HG02588 (cell line): ENCODE data around the gene OR8G1.
"Not testable (repeated sequence)": the region's sequence is repeated elsewhere in the genome, so short reads cannot be mapped to it uniquely, and the experiment has no call there.

Experiments used
- ATAC-seq: cut with Tn5 transposase; IDR thresholded peaks from one replicate; pipeline ENCODE4 v1.9.1; 2021; ENCODE audit warnings: mild to moderate bottlenecking, moderate library complexity; ENCODE audit not compliant: unreplicated experiment

OR8G1 gene, protein sequence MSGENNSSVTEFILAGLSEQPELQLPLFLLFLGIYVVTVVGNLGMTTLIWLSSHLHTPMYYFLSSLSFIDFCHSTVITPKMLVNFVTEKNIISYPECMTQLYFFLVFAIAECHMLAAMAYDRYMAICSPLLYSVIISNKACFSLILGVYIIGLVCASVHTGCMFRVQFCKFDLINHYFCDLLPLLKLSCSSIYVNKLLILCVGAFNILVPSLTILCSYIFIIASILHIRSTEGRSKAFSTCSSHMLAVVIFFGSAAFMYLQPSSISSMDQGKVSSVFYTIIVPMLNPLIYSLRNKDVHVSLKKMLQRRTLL

DNA sequence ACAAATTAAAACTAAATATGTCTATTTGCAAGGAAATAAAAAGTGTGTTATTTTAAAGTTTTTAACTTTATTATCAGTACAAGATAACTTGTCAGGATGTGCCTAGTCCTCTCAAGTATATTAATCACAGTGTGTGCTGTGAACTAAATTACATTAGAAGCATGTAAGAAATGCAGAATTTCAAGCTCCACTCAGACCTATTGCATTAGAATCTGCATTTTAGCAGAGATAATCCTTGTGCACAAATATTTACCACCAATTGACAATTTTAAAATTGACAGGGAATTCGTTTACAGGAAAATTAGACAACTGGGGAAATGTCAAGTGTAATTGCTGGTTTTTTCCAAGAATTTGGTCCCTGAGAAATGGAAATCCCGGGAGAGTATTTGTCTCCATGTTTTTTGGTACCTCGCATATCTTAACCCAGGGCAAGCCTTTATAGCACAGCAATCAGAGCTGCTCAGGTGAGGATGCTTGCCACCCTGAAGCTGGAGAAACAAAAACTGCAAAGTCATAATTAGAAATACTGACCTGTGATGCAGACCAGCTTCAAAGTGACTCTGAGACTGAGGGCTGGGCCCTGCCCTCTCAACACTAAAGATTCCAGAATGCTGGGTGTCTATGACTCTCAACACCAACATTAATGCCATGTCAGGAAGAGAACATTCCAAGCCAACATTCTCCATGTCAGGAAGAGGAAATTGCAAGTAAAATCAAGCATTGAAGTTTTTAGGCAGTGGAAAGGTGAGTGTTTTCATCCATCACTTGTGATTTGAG lies at the start of gene OR8G1:
Gene OR8G1 (plus strand): TSS at position 475 of the 777 bp plus-strand sequence. CDS start 8,581 bp downstream, outside the sequence.
- ATAC-seq: no peak

DNA sequence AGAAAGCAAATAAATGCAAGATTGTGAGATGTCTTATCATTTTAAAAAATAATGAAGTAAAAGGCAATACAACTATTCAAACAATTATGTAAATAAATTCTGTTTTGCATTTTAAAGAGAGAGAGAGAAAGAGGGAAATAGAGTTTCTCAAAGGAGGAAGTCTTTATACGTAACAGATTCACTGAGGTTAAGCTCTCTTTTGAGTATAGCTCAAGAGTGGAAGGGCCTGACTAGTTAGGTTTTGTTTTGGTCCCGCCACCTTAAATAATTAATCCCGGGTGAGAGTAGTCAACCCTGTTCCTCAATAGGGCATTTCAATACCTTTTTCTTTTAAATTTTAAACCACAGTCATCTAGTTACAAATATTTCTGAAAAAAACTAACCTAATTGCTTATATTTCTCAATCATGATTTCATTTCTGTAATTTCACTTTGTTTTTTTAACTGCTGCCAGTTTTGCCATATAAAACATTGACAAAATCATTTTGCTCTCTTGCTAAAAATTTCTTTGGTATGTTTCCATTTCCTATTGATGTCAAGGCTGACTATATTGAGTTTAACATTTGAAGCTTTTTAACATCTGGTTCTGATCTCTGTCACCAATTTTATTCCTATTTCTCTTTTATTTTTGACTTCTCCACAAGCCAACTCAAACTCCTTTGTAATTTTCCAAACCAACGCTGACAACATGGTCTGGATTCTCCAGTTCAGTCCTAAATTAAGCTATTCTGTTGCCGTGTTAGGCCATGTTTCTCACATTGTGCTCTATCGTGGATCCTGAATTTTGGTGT lies 47.5 kb upstream of the OR8G1 start:
- ATAC-seq: peak; percentile 50

DNA sequence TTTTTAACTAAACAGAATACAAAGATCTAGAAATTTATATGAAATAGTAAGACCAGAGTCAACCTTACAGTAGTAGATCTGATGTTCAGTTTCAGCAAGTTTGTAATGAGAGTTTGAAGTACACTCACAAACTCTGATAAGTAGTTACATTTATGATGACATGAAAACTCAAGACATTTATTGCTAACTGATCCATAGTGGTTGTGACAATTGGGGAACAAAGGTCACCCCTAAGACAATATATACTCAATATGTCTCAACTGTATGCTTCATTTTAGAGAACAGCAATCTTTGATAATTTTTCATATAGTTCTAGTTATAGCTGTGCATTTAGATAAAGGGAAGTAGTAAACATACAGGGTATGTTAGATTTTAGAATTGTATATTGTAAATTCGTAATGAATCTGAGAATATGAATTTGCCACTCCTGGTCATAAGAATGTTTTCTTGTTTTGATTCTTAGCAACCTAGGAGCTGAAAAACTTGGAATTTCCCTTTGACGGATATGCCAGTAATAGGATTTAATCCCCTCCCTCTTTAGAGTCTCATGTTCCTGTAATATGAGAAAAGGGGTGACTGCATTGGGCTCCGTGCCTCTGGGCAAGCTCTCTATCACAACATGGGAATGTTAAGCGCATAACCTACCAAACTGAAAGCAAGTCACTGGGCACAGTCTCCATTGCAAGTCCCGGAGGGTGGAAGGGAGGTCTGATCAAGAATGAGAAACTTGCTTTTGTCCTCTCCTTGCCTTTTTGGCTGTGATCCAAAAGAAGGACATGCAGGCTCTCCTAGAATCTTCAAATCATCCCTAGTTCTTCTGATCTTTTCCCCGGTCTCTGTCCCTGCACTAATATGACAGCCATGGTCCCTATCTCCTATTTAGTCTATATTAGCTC lies 46.4 kb upstream of the OR8G1 start:
- no peak for ATAC-seq

DNA sequence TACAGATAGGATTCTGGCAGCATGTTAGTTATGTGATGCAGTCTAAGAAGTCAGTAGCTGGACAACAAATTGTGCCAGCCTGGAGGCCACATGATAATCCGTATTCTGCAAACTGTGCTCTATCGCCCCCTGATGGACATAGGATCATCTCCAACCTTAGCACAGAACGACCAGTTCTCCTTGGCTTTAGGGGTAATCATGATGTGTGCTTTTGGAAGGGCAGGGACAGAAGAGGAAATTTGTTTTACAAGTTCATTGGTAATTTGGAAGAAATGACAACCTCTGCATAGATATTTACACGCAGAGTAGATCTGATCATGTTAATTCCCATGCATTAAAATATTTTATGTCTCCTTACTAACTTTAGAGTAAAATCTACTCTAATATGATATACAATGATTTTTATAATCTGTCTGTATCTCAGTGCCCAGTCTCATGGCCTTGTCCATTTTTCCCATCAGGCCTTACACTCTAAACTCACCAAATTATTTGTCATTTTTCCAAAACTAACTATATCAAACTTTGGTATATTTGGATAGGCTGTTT lies 45.6 kb upstream of the OR8G1 start:
- ATAC-seq: peak; percentile 68

DNA sequence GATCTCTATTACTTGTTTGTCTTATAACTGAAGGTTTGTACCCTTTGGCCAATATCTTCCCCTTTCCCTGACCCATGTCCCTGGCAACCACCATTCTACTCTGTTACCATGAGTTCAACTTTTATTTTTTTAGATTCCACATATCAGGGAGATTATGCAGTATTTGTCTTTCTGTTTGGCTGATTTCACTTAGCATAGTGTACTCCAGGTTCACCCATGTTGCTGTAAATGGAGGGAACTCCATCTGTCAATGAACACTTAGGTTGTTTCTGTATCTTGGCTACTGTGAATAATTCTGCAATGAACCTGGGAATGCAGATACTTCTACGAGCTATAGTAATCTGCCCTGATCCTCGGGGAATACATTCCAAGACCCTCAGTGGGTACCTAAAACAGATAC lies 42.9 kb upstream of the OR8G1 start:
- no peak for ATAC-seq

DNA sequence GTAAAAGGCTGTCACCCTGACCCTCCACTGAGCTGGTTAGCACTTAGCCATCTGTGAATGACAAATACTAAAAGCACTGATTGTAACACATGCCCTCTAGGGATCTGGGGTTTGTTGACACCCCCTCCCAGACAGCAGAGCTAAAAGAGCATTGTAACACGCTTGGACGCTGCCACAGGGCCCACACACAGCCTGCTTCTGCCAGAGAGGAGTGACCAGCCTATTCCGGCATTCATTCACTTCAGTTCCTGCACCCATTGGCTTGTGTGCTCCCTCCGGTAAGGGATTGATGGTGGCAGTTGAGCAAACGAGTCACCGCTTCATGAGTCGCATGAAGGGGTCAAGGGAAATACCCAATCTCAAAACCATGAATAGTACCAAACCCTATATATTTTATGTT lies 42.0 kb upstream of the OR8G1 start:
- no peak for ATAC-seq

DNA sequence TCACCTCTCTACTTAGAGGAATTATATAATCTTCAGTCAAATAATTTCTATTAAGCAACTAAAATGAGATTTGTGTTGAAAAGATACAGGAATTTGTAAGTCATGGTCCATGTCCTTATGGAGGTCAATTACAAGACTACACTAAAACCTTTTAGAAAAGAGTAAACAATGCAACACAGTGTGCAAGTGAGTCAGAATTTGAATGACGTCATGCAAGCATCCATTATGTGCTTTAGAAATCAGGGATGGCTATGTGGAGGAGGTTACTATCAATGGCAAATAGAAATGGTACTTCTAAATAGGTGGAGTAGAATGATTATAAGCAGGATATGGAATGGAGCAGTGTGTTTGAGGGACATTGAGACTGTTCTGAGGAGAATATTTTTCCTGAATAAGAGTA lies 41.2 kb upstream of the OR8G1 start:
- ATAC-seq: no peak

DNA sequence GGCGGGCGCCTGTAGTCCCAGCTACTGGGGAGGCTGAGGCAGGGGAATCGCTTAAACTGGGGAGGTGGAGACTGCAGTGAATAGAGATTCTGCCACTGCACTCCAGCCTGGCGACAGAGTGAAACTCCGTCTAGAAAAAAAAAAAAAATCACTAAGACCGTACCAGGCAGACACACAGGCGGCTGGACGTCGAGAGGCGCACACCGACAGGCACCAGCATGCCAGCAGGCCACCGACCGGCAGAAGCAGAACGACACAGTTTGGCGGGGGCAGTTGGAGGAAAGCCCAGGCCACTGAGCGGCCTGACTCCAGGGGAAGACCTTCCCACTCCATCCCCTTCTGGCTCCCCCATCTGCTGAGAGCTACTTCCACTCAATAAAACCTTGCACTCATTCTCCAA lies 40.2 kb upstream of the OR8G1 start:
- no peak for ATAC-seq

DNA sequence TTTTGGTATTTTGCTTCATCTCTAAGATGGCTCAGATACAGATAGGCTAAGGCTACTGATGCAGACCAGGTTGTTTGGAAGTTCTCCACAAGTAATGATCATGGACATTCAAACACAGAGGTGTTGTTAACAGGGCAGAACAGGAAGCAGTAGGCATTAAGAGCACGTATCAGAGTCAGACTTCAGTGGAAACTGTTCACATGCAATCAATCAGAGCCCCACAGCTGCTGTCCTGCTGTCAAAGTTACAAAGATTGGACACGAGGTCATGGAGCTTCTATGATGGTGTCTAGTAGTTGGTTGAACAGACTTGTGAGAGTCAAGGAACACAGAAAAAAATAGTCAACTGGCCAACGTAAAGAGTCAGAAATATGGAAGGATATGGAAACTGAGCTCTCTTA lies 37.9 kb upstream of the OR8G1 start:
- ATAC-seq: no peak

DNA sequence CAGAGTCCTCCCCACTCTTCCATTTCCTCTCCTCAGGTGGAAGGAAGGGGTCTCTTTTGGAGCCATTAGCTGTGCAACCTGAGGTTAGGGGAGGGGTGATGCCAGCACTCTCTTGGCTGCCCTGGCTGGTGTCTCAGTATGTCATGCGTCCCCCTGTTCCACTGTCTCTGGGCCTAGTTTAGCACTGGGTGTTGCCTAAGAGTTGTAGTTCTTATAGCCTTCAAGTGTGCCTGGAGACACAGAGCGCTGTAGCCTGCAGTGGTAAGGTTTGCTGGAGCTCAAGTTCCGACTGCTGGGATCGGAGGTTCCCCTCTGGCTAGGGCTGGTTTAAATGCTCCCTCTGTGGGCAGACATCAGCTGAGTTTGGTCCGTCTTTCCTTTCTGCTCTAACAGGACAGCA lies 36.9 kb upstream of the OR8G1 start:
- ATAC-seq: no peak

DNA sequence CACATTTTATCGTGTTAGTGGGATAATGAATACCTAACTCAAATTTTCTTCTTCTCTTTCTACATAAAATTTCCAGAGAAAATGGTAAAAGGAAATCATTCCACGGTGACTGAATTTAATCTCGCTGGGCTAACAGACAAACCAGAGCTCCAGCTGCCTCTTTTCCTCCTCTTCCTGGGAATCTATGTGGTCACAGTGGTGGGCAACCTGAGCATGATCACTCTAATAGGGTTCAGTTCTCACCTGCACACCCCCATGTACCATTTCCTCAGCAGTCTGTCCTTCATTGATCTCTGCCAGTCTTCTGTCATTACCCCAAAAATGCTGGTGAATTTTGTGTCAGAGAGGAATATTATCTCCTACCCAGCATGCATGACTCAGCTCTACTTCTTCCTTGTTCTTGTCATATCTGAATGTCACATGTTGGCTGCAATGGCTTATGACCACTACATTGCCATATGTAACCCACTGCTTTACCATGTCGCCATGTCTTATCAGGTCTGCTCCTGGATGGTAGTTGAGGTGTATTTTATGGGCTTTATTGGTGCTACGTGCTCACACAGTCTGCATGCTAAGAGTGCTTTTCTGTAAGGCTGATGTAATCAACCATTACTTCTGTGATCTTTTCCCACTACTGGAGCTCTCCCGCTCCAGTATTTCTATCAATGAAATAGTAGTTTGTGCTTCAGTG lies 33.6 kb upstream of the OR8G1 start:
- ATAC-seq: no peak

DNA sequence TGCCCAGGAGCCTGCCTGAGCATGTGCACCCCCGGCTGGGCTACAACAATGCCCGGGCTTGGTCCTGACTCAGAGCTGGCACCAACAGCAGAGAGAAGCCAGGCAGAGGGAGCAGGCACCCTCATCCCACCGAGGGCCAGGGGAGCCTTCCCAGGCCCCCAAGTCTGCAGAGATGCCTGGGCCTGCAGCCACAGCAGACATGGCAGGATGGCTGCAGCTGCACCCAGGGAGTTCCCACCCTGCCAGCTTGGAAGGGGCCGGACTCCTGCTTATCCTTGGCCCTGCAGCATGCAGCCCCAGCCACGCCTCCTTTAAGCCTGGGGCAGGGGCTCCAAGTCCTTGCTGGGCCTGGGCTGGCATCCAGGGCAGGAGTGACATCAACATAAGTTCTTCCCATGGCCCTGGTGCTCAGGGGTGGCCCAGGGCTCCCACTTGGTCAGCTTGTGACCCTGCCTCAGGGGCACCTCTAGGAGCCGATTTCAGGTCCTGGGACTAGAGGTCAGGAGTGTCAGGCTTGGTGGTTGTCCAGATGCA lies 31.0 kb upstream of the OR8G1 start:
- ATAC-seq: no peak

DNA sequence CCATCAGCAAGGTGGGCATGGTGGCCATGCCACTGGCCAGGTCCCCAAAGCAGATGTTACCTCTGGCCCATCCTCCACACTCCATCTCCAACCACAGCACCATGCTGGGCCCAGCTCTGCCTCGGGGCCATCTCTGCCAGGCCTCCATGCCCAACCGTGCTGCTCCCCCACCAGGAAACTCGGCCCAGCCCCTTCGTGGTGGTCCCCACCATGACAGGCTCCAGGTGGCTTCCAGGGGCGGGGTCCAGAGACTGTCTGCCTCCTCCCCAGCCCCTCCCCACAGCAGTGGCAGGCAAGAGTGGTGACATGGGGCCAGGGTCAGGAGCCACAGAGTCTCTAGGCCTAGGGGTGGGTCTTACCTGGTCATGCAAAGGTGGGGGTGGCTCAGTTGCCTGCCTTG lies 30.5 kb upstream of the OR8G1 start:
- no peak for ATAC-seq

DNA sequence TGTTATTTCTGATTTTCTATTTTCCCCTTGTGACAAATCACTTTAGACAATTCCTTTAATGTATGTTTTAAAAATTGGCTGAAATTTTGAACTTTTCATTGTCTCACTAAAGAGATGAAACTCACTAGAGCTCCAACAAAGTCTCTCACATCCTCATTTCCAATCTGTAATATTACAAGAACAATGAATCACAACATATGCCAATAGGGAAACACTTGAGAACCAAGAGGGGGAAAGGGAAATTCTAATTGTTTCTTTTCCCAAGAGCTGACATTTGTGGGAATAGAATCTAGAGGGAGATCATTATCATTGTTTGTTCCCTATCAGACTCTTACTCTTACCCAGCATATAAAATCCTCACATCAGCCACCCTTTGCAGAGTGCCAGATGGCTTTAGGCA lies 29.6 kb upstream of the OR8G1 start:
- ATAC-seq: no peak

DNA sequence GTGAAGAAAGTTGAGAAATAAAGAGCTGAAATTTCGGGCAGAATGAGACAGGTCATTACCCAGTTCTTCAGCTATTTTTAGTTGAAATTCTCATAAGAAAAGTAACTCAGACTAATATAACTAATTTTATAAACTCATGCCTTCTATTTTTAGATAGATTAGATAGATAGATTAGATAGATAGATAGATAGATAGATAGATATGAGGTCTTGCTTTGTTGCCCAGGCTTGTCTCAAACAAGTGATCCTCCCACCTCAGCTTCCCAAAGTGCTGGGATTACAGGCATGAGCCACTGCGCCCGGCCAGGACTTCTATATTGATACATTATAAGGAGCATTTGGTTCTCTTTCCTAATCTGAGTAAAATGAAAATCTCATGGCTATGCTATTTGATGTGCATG lies 26.9 kb upstream of the OR8G1 start:
- ATAC-seq: no peak

DNA sequence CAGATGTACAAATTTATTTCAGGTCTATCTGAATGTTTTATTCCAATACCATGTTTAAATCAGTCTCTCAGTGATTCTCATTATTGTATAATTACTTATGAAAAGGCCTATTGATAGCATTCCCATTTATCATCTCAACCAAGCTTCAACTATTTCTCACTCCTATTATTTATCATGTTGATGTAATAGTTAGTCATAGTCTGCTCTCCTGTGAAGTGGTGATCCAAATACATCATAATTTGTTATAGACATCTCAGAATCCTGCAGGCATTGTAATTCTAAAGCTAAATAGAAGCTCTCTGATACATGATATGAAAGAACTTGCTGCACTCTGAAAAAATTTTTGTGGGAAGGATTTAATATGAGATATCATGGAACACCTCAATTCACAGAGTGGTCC lies 21.8 kb upstream of the OR8G1 start:
- ATAC-seq: no peak

DNA sequence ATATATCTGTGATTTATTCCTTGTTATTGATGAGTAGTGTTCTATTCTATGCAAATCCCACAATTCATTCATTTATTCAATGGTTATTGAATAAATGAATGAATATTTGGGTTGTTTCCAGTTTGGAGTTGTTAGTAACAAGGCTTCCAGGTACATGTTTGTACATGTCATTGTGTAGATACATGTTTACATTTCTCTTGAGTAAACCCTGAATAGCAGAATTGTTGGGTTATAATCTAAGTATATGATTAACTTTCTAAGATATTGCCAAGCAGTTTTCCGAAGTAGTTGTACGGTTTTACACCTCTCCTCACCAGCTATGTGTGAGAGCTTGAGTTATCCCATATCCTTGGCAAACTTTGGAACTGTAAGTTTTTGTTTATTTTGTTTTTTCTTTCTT lies 18.5 kb upstream of the OR8G1 start:
- no peak for ATAC-seq

DNA sequence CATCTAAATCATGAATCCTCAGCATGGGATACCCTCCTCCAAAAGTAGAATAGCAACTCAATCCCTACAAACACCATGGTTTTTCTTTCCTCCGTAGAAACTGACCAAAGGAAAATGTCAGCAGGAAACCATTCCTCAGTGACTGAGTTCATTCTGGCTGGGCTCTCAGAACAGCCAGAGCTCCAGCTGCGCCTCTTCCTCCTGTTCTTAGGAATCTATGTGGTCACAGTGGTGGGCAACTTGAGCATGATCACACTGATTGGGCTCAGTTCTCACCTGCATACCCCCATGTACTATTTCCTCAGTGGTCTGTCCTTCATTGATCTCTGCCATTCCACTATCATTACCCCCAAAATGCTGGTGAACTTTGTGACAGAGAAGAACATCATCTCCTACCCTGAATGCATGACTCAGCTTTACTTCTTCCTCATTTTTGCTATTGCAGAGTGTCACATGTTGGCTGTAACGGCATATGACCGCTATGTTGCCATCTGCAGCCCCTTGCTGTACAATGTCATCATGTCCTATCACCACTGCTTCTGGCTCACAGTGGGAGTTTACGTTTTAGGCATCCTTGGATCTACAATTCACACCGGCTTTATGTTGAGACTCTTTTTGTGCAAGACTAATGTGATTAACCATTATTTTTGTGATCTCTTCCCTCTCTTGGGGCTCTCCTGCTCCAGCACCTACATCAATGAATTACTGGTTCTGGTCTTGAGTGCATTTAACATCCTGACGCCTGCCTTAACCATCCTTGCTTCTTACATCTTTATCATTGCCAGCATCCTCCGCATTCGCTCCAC lies 16.1 kb upstream of the OR8G1 start:
- not testable (repeated sequence) for ATAC-seq

DNA sequence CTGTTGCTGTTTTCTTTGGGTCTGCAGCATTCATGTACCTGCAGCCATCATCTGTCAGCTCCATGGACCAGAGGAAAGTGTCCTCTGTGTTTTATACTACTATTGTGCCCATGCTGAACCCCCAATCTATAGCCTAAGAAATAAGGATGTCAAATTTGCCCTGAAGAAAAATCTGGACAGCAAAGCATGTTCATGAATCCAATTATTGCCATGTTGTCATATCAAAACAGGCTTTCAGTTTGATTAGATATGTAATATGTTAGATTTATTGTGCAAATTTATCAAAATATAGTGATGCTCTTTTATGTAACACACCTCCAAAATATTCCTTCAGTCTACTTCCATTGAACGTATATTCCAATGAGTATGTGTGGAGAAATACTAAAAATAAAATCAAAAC lies 15.4 kb upstream of the OR8G1 start:
- no peak for ATAC-seq
